Trophoblast cell (in vitro differentiated cells and primary cell): ENCODE results near the gene ABCF1.
A peak's percentile ranks its signal among the peaks of the same experiment; 100 is the strongest.

Experiments used
- DNase-seq, 2 donors: peaks; one replicate each; pipeline ENCODE4 v3.0.0-alpha.2; 2016
- H2AFZ ChIP-seq: 2 replicates; pipeline ENCODE4 v1.6.1; 2013; ENCODE audit warnings: low read length, moderate library complexity, mild to moderate bottlenecking; ENCODE audit not compliant: insufficient read depth, poor library complexity
- H2AK5ac ChIP-seq: 2 replicates; pipeline ENCODE4 v1.6.1; 2013; ENCODE audit warnings: mild to moderate bottlenecking, low read length
- H2BK120ac ChIP-seq: 2 replicates; pipeline ENCODE4 v1.6.1; 2013; ENCODE audit warnings: low read length, mild to moderate bottlenecking, moderate library complexity; ENCODE audit not compliant: insufficient read depth, poor library complexity
- H2BK12ac ChIP-seq: 2 replicates; pipeline ENCODE4 v1.6.1; 2013; ENCODE audit warnings: mild to moderate bottlenecking, low read length, moderate library complexity
- H2BK5ac ChIP-seq: 2 replicates; pipeline ENCODE4 v1.6.1; 2013; ENCODE audit warnings: low read length, low read depth, moderate library complexity, mild to moderate bottlenecking; ENCODE audit not compliant: poor library complexity
- H3K14ac ChIP-seq: 2 replicates; pipeline ENCODE4 v1.6.1; 2013; ENCODE audit warnings: mild to moderate bottlenecking, low read length
- H3K18ac ChIP-seq: 2 replicates; pipeline ENCODE4 v1.6.1; 2013; ENCODE audit warnings: mild to moderate bottlenecking, low read length
- H3K23ac ChIP-seq: 2 replicates; pipeline ENCODE4 v1.6.1; 2013; ENCODE audit warnings: low read length
- H3K27ac ChIP-seq: 2 replicates; pipeline ENCODE4 v1.5.1; 2013; ENCODE audit warnings: low read depth, mild to moderate bottlenecking, inconsistent platforms, low read length, moderate library complexity
- H3K27me3 ChIP-seq: 2 replicates; pipeline ENCODE4 v1.6.1; 2013; ENCODE audit warnings: inconsistent platforms, mild to moderate bottlenecking, low read length, moderate library complexity; ENCODE audit not compliant: insufficient read depth
- H3K36me3 ChIP-seq, 2 experiments: 1 replicate in 1 of 2; 2 replicates in 1 of 2; pipeline ENCODE4 v1.6.1; 2013; ENCODE audit warnings: low read length in 2 of 2, mild to moderate bottlenecking in 2 of 2, moderate library complexity in 1 of 2; ENCODE audit not compliant: insufficient read depth in 2 of 2, control insufficient read depth in 1 of 2
- H3K4ac ChIP-seq: 2 replicates; pipeline ENCODE4 v1.6.1; 2013; ENCODE audit warnings: low read depth, mild to moderate bottlenecking, low read length, moderate library complexity
- H3K4me1 ChIP-seq, 2 experiments: 1 replicate in 1 of 2; 2 replicates in 1 of 2; pipeline ENCODE4 v1.6.1; 2013; ENCODE audit warnings: low read length in 2 of 2, mild to moderate bottlenecking in 2 of 2, moderate library complexity in 1 of 2; ENCODE audit not compliant: insufficient read depth in 2 of 2, control insufficient read depth in 1 of 2
- H3K4me2 ChIP-seq: 2 replicates; pipeline ENCODE4 v1.6.1; 2013; ENCODE audit warnings: inconsistent platforms, mild to moderate bottlenecking, low read length, moderate library complexity
- H3K4me3 ChIP-seq: 2 replicates; pipeline ENCODE4 v1.5.1; 2013; ENCODE audit warnings: mild to moderate bottlenecking, low read depth, low read length, inconsistent platforms
- H3K79me1 ChIP-seq: one replicate; pipeline ENCODE4 v1.6.1; 2013; ENCODE audit warnings: low read length
- H3K79me2 ChIP-seq: 2 replicates; pipeline ENCODE4 v1.6.1; 2013; ENCODE audit warnings: low read length, mild to moderate bottlenecking; ENCODE audit not compliant: control insufficient read depth, insufficient read depth, poor library complexity
- H3K9ac ChIP-seq: 2 replicates; pipeline ENCODE4 v1.6.1; 2013; ENCODE audit warnings: mild to moderate bottlenecking, low read length
- H3K9me3 ChIP-seq: 2 replicates; pipeline ENCODE4 v1.6.1; 2013; ENCODE audit warnings: low read depth, mild to moderate bottlenecking, control low read depth, inconsistent platforms, low read length; ENCODE audit not compliant: insufficient read depth
- H4K12ac ChIP-seq: 2 replicates; pipeline ENCODE4 v1.6.1; 2013; ENCODE audit warnings: low read depth, mild to moderate bottlenecking, low read length, moderate library complexity
- H4K8ac ChIP-seq: 2 replicates; pipeline ENCODE4 v1.6.1; 2013; ENCODE audit warnings: low read depth, mild to moderate bottlenecking, low read length, moderate library complexity
- H4K91ac ChIP-seq: one replicate; pipeline ENCODE4 v1.6.1; 2013; ENCODE audit warnings: low read depth, mild to moderate bottlenecking, low read length, moderate library complexity
- WGBS: extraction: QIAGEN DNeasy Blood & Tissue Kit; methylation state at CpG from one replicate; pipeline ENCODE4 v1.1.7; 2013; ENCODE audit warnings: missing lambda C conversion rate; ENCODE audit not compliant: insufficient read length, insufficient coverage; ENCODE audit errors: extremely low coverage; 5-methylcytosine and 5-hydroxymethylcytosine counted together

Gene ABCF1

DNA sequence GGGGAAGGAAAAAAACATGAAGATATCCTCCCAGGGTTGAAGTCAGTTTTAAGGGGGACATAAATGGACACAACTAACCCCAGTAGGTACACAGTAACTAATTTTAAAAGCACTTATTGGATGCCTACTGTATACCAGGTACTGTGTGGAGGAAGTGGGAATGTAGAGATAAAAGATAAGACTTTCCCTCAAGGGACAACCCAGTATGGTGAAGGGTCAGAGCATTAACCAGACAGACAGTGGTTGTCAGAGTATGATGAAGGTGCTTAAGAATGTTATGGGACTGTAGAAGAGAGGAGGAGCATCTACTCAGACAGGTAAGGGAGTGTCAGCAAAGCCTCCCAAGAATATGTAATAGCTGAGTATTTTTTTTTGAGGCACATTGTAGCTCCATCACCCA lies 906 bp downstream of the ABCF1 start:
- H3K4me1 ChIP-seq, result peaks cover 7 to 9% of the 10 kb centered on the region in 2 experiments

DNA sequence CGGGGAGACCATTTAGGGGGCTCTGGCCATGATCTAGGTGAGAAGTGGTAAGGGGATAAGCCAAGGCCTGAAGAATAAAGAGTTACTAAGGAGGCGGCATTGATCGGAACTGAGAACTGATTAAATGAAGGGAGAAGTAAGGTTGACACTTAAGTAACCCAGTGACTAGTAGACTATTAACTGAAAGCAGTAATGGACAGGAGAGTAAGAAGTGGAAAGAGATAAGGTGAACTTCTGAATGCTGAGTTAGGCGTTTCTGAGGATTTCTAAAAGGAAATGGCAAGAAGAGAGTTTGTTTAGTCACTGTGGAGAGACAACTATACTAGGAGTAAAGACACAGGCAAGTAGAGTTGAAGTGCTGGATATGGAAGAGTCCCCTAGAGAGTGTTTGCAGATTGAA lies 1.9 kb downstream of the ABCF1 start:
- Histone ChIP-seq H3K79me1 (peaks cover 9% of the 10 kb centered on the region), H2BK12ac (no peak overlapping the region), H3K4ac (peak overlapping the region; percentile 88), H3K9me3 (no peaks in the 10 kb centered on the region), H3K79me2 (peaks cover 4% of the 10 kb centered on the region), H2AK5ac (no peak overlapping the region), H3K23ac (no peak overlapping the region), H3K4me3 (no peak overlapping the region), H4K12ac (no peak overlapping the region), H2BK120ac (no peak overlapping the region), H3K9ac (no peak overlapping the region), H3K27ac (no peak overlapping the region), H3K36me3 (peaks cover 11 to 14% of the 10 kb centered on the region in 2 experiments), H2BK5ac (no peak overlapping the region), H3K27me3 (no peaks in the 10 kb centered on the region), H3K14ac (no peak overlapping the region), H2AFZ (no peak overlapping the region), H3K4me1 (peaks cover 7 to 9% of the 10 kb centered on the region in 2 experiments), H4K91ac (no peak overlapping the region), H3K18ac (no peak overlapping the region), H4K8ac (no peak overlapping the region), H3K4me2 (no peak overlapping the region)
- WGBS, result no CpG with 5 or more reads among the region's 4 CpGs
- no peak for DNase-seq

More for the DNA sequence above, 906 bp downstream of the ABCF1 start:
- Histone ChIP-seq H3K27ac (peak overlapping the region; percentile 96), H2BK120ac (no peak overlapping the region), H2BK12ac (no peak overlapping the region), H2AFZ (no peak overlapping the region), H3K14ac (no peak overlapping the region), H2AK5ac (no peak overlapping the region), H3K4ac (peak overlapping the region; percentile 68), H4K91ac (no peak overlapping the region), H3K23ac (no peak overlapping the region), H3K79me1 (peaks cover 9% of the 10 kb centered on the region), H4K8ac (no peak overlapping the region), H3K9me3 (no peaks in the 10 kb centered on the region), H2BK5ac (no peak overlapping the region), H3K9ac (no peak overlapping the region), H3K18ac (no peak overlapping the region), H3K4me3 (no peak overlapping the region), H3K36me3 (peaks cover 4% of the 10 kb centered on the region in 2 experiments), H4K12ac (no peak overlapping the region), H3K79me2 (peaks cover 4% of the 10 kb centered on the region), H3K4me2 (peak overlapping the region; percentile 99), H3K27me3 (no peaks in the 10 kb centered on the region)
- DNase-seq, result peak; percentile 60 to 78

DNA sequence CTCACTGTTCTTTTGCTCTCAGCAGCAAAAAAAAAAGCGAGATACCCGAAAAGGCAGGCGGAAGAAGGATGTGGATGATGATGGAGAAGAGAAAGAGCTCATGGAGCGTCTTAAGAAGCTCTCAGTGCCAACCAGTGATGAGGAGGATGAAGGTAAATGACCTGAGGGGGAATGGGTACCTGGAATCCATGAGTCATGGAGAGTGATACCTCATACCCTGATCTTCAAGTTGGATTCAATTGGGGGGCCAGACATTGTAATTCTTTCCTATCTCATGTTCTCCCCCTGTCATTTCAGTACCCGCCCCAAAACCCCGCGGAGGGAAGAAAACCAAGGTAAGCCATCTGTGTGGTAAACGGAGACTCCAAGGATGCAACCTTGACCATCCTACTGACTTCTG lies 6.8 kb downstream of the ABCF1 start:
- no peak overlapping the region for H4K12ac ChIP-seq
- DNase-seq, result no peak
- no peak overlapping the region for H3K4me2 ChIP-seq
- no peak overlapping the region for H3K4me3 ChIP-seq
- no peaks in the 10 kb centered on the region for H3K4me1 ChIP-seq
- no peak overlapping the region for H2AFZ ChIP-seq
- no peak overlapping the region for H2BK5ac ChIP-seq
- H3K9me3 ChIP-seq, result no peaks in the 10 kb centered on the region
- H2BK12ac ChIP-seq, result no peak overlapping the region
- no CpG with 5 or more reads among the region's 8 CpGs for WGBS
- H3K79me2 ChIP-seq, result no peaks in the 10 kb centered on the region
- peaks cover 38 to 54% of the 10 kb centered on the region in 2 experiments for H3K36me3 ChIP-seq
- no peak overlapping the region for H2BK120ac ChIP-seq
- H4K91ac ChIP-seq, result no peak overlapping the region
- no peaks in the 10 kb centered on the region for H3K79me1 ChIP-seq
- no peak overlapping the region for H2AK5ac ChIP-seq
- no peak overlapping the region for H3K18ac ChIP-seq
- no peak overlapping the region for H3K14ac ChIP-seq
- no peak overlapping the region for H3K23ac ChIP-seq
- H3K27ac ChIP-seq, result no peak overlapping the region
- H3K27me3 ChIP-seq, result no peaks in the 10 kb centered on the region
- no peak overlapping the region for H3K4ac ChIP-seq
- H3K9ac ChIP-seq, result no peak overlapping the region
- no peak overlapping the region for H4K8ac ChIP-seq

DNA sequence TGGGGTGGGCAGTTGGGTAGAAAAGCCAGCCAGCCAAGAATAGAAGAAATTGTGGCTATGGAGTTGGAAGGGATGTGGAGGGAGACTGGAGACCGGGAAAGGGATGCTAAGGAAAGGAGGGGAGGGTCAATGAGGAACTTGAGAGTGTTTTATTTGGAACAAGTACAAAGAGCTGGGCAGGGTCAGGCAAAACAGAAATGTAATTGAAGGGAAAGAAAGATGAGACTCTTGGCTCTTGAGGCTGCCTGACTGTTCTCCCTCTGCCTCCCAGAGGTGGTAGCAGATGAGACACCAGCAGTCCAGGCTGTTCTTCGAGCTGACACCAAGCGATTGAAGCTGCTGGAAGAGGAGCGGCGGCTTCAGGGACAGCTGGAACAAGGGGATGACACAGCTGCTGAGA lies 12.7 kb downstream of the ABCF1 start:
- H3K4me1 ChIP-seq, result no peaks in the 10 kb centered on the region
- H3K27ac ChIP-seq, result no peak overlapping the region
- H3K79me1 ChIP-seq, result no peaks in the 10 kb centered on the region
- no peak for DNase-seq
- no peak overlapping the region for H2AK5ac ChIP-seq
- no peak overlapping the region for H3K4ac ChIP-seq
- H3K27me3 ChIP-seq, result no peaks in the 10 kb centered on the region
- no peak overlapping the region for H4K91ac ChIP-seq
- H2BK5ac ChIP-seq, result no peak overlapping the region
- no peak overlapping the region for H3K4me3 ChIP-seq
- H3K36me3 ChIP-seq, result peaks cover 70 to 85% of the 10 kb centered on the region in 2 experiments
- H3K14ac ChIP-seq, result no peak overlapping the region
- H4K12ac ChIP-seq, result no peak overlapping the region
- H3K79me2 ChIP-seq, result no peaks in the 10 kb centered on the region
- no peak overlapping the region for H2BK120ac ChIP-seq
- H3K4me2 ChIP-seq, result no peak overlapping the region
- H2BK12ac ChIP-seq, result no peak overlapping the region
- no peak overlapping the region for H2AFZ ChIP-seq
- H3K9ac ChIP-seq, result no peak overlapping the region
- H3K23ac ChIP-seq, result no peak overlapping the region
- WGBS, result no CpG with 5 or more reads among the region's 5 CpGs
- no peaks in the 10 kb centered on the region for H3K9me3 ChIP-seq
- H3K18ac ChIP-seq, result no peak overlapping the region
- H4K8ac ChIP-seq, result no peak overlapping the region
